ENCODE data around the gene SLC38A11.
"Not testable (repeated sequence)": the region's sequence is repeated elsewhere in the genome, so short reads cannot be mapped to it uniquely, and the experiment has no call there.

Gene SLC38A11

DNA sequence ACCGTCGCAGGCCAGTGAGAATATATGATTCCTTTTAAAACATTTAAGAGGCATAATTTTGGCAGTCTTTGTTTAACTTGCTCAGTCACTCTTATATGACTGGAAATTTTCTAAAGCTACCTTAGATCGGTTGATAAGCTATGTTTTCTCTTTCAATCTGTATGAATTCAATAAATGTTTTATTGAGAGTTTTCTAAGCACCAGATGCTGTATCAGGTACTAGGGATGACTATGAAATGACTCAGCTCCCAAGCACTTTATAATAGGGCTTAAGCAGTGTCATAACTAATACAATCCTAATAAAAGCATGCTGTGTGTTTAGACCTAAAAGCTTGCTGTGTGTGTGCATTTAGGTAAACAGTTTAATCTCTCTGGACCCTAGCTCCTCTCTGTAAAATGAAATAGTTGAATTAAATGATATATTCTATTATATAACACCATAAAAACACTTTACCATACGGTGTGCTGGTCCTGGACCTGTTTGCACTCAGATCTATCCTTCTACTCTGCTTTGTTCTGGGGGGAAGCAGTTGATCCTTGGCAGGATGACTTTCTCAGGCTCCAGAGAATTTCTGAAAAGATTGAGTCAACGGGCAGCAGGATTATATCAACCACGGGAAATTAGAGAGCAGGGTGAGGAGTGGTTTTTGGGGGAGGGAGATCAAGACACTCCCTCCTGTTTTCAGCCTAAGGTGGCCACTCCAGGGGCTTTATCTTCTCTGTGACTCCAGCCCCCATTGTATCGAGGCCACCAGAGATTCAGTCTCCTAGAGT is 26.1 kb upstream of the SLC38A11 start (continued):
- TF ChIP-seq BCL11B (tag by site-specific recombination; IDR thresholded peaks at IDR 0.05; ENCODE audit: low read depth), result no peak
- TF ChIP-seq, protein P1, sequence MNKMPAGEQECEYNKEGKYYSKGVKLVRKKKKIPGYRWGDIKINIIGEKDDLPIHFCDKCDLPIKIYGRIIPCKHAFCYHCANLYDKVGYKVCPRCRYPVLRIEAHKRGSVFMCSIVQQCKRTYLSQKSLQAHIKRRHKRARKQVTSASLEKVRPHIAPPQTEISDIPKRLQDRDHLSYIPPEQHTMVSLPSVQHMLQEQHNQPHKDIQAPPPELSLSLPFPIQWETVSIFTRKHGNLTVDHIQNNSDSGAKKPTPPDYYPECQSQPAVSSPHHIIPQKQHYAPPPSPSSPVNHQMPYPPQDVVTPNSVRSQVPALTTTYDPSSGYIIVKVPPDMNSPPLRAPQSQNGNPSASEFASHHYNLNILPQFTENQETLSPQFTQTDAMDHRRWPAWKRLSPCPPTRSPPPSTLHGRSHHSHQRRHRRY (tag by site-specific recombination; IDR thresholded peaks at IDR 0.05), result no peak

DNA sequence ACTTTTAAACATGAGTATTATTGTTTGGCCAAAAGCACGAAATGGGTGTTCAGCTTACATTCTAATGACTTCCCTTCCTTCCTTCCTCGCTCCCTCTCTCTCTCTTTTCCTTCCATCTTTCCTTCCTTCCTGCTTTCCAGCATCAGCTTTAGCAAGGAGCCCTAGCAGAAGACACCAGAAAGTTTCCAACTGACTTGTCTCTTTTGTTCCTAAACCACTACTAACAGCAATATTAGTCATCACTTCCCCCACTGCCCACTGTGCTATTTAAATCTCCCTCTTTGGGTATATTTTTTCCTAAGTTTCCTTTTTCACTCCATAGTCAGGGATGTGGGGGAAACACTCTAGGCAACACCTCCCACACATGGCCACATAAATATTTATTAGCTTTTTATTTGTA is 25.4 kb upstream of the SLC38A11 start:
- POLR2A ChIA-PET; H3K4me3 ChIP-seq (ENCODE audit: low read depth, low read length); H3K9me3 ChIP-seq (ENCODE audit: control insufficient read depth, insufficient read depth, low read depth, low read length); H3K27ac ChIP-seq (ENCODE audit: extremely low read depth, low read depth, low read length); H3K36me3 ChIP-seq (ENCODE audit: control insufficient read depth in 2 of 2, insufficient read depth in 1 of 2, low read length in 2 of 2); H3K4me1 ChIP-seq (ENCODE audit: control insufficient read depth, insufficient read depth, low read length): not testable (repeated sequence)
- CTCF ChIA-PET, result interaction anchor here (0.6 to 0.9 kb wide), 2 partner anchors 10 to 406 kb away, joined by 3 to 5 read pairs; no protein-coding TSS in a partner anchor

DNA sequence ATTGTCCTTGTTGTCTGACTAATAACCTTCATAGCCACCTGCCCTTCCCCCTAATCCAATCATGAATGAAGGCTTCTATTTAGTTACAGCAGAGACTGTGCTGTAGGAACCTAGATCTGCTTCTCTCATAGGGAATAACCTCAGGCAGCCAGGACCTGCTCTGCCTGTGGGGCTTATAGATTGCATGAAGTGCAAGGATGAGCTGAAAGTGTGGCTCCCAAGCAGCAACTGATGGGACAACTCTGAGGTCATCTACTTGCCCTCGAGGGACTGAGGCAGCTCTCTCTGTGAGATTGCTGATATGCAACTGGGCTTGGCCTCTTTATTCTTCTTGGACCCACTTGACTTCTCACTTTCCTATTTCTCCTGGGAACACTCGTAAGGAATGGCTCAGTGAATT is 23.8 kb upstream of the SLC38A11 start:
- Histone ChIP-seq H3K9me3 (ENCODE audit: control insufficient read depth, insufficient read depth, low read depth, low read length) (no peaks in the 10 kb centered on the region), H3K27ac (ENCODE audit: extremely low read depth, low read depth, low read length) (no peak overlapping the region), H3K36me3 (ENCODE audit: control insufficient read depth in 2 of 2, insufficient read depth in 1 of 2, low read length in 2 of 2) (no peaks in the 10 kb centered on the region), H3K4me3 (ENCODE audit: low read depth, low read length) (no peak overlapping the region), H3K4me1 (ENCODE audit: control insufficient read depth, insufficient read depth, low read length) (no peaks in the 10 kb centered on the region; the same call in 1 of the 2 replicates)
- TF ChIP-seq, protein P2, sequence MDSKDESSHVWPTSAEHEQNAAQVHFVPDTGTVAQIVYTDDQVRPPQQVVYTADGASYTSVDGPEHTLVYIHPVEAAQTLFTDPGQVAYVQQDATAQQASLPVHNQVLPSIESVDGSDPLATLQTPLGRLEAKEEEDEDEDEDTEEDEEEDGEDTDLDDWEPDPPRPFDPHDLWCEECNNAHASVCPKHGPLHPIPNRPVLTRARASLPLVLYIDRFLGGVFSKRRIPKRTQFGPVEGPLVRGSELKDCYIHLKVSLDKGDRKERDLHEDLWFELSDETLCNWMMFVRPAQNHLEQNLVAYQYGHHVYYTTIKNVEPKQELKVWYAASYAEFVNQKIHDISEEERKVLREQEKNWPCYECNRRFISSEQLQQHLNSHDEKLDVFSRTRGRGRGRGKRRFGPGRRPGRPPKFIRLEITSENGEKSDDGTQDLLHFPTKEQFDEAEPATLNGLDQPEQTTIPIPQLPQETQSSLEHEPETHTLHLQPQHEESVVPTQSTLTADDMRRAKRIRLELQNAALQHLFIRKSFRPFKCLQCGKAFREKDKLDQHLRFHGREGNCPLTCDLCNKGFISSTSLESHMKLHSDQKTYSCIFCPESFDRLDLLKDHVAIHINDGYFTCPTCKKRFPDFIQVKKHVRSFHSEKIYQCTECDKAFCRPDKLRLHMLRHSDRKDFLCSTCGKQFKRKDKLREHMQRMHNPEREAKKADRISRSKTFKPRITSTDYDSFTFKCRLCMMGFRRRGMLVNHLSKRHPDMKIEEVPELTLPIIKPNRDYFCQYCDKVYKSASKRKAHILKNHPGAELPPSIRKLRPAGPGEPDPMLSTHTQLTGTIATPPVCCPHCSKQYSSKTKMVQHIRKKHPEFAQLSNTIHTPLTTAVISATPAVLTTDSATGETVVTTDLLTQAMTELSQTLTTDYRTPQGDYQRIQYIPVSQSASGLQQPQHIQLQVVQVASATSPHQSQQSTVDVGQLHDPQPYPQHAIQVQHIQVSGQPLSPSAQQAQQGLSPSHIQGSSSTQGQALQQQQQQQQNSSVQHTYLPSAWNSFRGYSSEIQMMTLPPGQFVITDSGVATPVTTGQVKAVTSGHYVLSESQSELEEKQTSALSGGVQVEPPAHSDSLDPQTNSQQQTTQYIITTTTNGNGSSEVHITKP (tag by site-specific recombination; IDR thresholded peaks at IDR 0.05), result no peak
- no peak for TF ChIP-seq ZNF701 (tag by site-specific recombination; IDR thresholded peaks at IDR 0.05)
- no peak for TF ChIP-seq ZBTB17 (tag by site-specific recombination; IDR thresholded peaks at IDR 0.05)
- TF ChIP-seq WT1 (tag by site-specific recombination; IDR thresholded peaks at IDR 0.05), result no peak
- TF ChIP-seq ZNF837 (tag by site-specific recombination; IDR thresholded peaks at IDR 0.05), result no peak
- no peak for TF ChIP-seq ZNF558 (tag by site-specific recombination; IDR thresholded peaks at IDR 0.05)
- TF ChIP-seq ZNF140 (tag by site-specific recombination; IDR thresholded peaks at IDR 0.05), result no peak
- POLR2A ChIA-PET, result no interaction called here
- CTCF ChIA-PET, result interaction anchor here (0.7 to 0.9 kb wide), 2 partner anchors 12 to 14 kb away, joined by 3 read pairs; no protein-coding TSS in a partner anchor

DNA sequence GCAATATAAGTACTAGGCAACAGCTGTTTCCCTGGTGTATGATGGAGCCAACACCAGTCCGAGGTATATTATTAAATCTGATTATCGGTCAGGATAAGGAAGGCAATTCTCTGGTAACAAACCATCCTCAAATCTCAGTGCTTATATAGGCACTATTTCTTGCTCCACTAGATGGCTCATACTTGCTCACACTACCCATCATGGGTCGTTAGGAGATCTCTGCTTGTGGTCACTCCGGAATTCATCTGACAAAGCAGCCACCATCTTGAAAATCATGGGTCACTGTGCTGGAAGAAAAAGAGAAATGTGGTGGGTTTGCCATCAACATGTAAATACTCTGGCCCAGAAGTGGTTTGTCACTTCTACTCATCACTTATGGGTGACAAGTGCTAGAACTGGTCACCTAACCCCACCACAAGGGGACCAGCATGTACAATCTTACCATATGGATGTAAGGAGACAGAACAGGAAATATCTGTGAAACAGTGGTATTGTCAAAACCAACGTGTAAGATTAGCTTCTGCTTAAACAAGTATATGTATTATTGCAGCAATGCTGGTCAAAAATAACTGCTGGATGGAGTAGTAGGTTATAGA is 21.6 kb upstream of the SLC38A11 start:
- H3K4me3 ChIP-seq (ENCODE audit: low read depth, low read length); POLR2A ChIA-PET; H3K9me3 ChIP-seq (ENCODE audit: control insufficient read depth, insufficient read depth, low read depth, low read length); H3K27ac ChIP-seq (ENCODE audit: extremely low read depth, low read depth, low read length); H3K4me1 ChIP-seq (ENCODE audit: control insufficient read depth, insufficient read depth, low read length); H3K36me3 ChIP-seq (ENCODE audit: control insufficient read depth in 2 of 2, insufficient read depth in 1 of 2, low read length in 2 of 2); CTCF ChIA-PET: not testable (repeated sequence)

DNA sequence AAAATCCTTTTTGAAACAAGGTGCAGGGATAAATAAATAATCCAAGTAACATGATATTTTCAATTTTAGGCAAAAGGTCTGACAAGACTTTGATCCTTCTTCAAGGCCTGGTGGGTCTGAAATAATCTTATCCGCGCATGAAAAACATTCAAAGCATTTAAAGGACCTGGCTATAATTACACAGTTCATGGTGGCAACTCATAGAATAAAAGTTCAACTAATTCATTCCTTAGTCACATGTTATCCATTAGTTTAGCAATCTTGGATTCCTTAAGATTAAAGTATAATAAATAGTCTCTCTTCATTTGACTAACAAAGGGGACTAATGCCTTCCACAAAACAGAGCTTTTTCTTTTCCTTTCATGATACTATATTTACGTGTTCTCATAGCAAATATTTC is 21.0 kb upstream of the SLC38A11 start:
- Histone ChIP-seq H3K36me3 (ENCODE audit: control insufficient read depth in 2 of 2, insufficient read depth in 1 of 2, low read length in 2 of 2) (no peaks in the 10 kb centered on the region), H3K27ac (ENCODE audit: extremely low read depth, low read depth, low read length) (no peak overlapping the region), H3K9me3 (ENCODE audit: control insufficient read depth, insufficient read depth, low read depth, low read length) (no peaks in the 10 kb centered on the region), H3K4me1 (ENCODE audit: control insufficient read depth, insufficient read depth, low read length) (no peaks in the 10 kb centered on the region; the same call in 1 of the 2 replicates), H3K4me3 (ENCODE audit: low read depth, low read length) (no peak overlapping the region)
- ChIA-PET POLR2A (no interaction called here), CTCF (no interaction called here)
- TF ChIP-seq ZNF341 (tag by site-specific recombination; IDR thresholded peaks at IDR 0.05; ENCODE audit: low read depth), result no peak
- no peak for TF ChIP-seq ZNF175 (tag by site-specific recombination; IDR thresholded peaks at IDR 0.05)
- no peak for TF ChIP-seq ZNF214 (tag by site-specific recombination; IDR thresholded peaks at IDR 0.05; ENCODE audit: borderline replicate concordance)
- no peak for TF ChIP-seq ZNF626 (tag by site-specific recombination; IDR thresholded peaks at IDR 0.05)
- TF ChIP-seq ZNF624 (tag by site-specific recombination; IDR thresholded peaks at IDR 0.05), result no peak
- TF ChIP-seq ZNF394 (tag by site-specific recombination; IDR thresholded peaks at IDR 0.05; ENCODE audit: borderline replicate concordance), result no peak
- no peak for TF ChIP-seq ZNF600 (tag by site-specific recombination; IDR thresholded peaks at IDR 0.05)
- TF ChIP-seq ZBTB21 (tag by site-specific recombination; IDR thresholded peaks at IDR 0.05), result no peak
- TF ChIP-seq ZNF529 (tag by site-specific recombination; IDR thresholded peaks at IDR 0.05; ENCODE audit: insufficient replicate concordance), result no peak
- TF ChIP-seq, protein P3, sequence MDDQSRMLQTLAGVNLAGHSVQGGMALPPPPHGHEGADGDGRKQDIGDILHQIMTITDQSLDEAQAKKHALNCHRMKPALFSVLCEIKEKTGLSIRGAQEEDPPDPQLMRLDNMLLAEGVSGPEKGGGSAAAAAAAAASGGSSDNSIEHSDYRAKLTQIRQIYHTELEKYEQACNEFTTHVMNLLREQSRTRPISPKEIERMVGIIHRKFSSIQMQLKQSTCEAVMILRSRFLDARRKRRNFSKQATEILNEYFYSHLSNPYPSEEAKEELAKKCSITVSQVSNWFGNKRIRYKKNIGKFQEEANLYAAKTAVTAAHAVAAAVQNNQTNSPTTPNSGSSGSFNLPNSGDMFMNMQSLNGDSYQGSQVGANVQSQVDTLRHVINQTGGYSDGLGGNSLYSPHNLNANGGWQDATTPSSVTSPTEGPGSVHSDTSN (CRISPR knock-in tag; IDR thresholded peaks at IDR 0.05), result no peak
